Superior temporal gyrus (tissue), 1 donor: ENCODE results near the gene SREBF1.

ENCODE experiments used
- DNase-seq: peaks from one replicate; pipeline ENCODE4 v3.0.0-alpha.2; 2016; ENCODE audit errors: extremely low spot score

The SREBF1 gene

DNA sequence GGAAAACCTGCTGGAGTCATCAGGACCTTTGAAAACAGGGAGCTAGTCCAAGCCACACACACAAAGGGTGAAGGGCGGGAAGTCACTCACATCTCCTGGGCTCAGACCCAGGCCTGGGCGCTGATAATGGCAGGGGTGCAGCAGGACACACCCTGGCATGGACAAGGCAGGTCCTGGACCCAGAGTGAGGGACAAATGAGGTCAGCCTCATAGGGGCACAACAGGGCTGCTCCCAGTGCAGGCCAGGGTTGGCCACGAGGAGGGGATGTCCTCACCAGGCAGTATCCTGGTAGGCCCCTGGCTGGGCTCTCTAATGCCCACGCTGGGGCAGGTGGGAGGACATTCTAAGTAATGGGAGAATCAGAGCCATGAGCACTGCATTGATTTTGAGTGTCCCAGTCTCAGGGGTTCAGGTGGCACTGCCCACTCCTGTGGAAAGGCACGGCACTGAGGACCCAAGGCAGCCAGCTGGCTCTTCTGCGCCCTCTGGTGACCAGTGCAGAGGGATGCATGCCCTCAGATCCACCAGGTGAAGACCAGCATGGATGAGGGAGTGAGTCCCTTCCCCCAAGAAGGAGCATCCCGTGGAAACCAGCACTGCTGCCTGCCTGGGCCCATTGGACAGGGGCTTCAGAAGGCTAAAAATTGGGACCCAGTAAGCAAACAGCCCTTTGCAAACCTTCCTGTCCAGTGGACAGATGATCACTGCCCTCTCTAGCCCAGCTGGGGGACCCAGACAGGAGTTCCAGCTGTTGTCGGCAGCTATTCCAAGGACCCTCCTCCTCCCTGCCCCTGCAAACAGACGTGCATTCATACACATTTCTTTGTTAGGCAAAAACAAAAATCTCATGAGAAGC lies 23.4 kb upstream of the SREBF1 start:
- DNase-seq, result peak; percentile 88

- DNase-seq, result no peak
These were observed 20.7 kb upstream of the SREBF1 start for GRCh38 chr17:17857496-17857895.

DNA sequence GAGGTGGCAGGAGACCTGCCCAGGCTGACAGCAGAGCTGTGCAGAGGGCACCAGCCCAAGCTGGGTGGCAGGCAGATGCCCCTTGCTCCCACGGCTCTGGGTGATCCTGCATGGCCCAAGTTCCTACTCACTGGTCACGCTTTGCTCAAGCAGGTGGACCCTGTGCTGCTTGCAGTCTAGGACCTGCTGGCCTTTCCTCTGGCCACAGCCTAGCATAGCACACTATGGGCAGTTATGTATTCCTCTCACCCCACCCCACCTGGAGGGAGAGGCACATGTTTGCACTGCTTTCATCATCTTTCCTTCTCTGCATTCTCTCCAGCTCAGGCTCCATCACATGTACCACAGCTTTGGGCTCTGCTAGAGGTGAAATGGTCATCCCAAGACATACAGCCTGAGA lies 19.6 kb upstream of the SREBF1 start:
- no peak for DNase-seq

GRCh38 chr17:17855976-17856375 lies 19.2 kb upstream of the SREBF1 start:
- DNase-seq, result no peak

- DNase-seq, result no peak
These were observed 17.1 kb upstream of the SREBF1 start for GRCh38 chr17:17853811-17854447.

- DNase-seq, result no peak
These were observed 16.1 kb upstream of the SREBF1 start for GRCh38 chr17:17852930-17853329.

- no peak for DNase-seq
These were observed 14.6 kb upstream of the SREBF1 start for GRCh38 chr17:17851103-17852002.

DNA sequence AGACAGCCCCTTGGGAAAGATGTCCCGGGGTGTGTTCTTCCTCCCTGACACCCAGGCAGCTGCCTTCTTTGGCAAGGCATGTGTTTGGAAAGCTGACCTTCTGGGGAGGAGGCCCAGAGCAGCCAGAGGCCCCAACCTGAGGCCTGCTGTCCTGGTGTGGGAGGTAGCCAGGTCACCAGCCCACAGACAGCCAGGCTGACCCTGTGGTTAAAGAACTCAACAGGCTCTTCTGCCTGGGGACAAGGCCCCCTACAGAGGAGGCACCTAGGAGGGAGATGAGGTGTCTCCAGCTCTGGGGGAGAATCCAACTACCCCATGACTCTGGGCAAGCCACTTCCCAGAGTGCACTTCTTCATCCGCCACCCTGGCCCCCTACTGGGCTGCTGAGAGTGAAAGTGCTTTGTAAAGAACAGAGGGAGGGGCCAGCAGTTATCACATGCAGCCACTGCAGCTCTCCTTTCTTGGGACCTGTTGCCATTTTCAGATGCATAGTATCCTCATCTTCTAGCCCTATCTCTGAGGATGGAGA lies 13.1 kb upstream of the SREBF1 start:
- peak; percentile 64 for DNase-seq

DNA sequence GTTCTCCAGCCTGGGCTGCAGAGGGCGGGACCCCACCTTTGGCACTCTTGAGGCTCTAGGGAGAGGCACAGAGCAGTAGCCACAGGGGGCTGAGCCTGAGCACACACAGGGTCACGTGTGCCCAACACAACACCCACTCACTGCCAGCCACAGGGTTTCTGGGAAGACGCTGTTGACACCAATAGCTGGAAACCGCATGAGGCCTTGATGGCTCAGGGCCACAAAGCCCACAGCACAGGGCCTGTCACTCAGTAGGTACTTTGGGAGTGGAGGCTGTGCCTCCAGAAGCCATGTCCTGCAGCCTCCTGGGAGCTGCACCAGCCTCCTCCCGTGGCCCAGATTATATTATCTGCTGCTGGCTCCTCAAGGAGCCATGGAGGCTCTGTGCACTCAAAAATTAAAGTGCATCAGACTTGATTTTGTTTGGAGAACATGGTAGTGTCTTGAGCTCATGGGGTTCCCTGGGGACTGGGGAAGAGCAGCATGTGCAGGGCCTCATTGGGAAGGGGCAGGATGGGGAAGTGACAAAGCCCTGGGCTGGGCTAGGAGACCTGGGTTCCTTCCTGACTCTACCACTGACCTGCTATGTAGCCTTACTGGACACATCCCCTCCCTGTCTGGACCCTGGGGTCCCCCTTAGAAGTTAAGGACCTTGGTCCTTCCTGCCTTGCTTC lies 12.5 kb upstream of the SREBF1 start:
- DNase-seq, result peak; percentile 62

GRCh38 chr17:17848311-17849082 lies 11.7 kb upstream of the SREBF1 start:
- DNase-seq, result no peak

GRCh38 chr17:17847726-17848125 lies 10.9 kb upstream of the SREBF1 start:
- DNase-seq, result no peak

GRCh38 chr17:17847118-17847689 lies 10.4 kb upstream of the SREBF1 start:
- no peak for DNase-seq

DNA sequence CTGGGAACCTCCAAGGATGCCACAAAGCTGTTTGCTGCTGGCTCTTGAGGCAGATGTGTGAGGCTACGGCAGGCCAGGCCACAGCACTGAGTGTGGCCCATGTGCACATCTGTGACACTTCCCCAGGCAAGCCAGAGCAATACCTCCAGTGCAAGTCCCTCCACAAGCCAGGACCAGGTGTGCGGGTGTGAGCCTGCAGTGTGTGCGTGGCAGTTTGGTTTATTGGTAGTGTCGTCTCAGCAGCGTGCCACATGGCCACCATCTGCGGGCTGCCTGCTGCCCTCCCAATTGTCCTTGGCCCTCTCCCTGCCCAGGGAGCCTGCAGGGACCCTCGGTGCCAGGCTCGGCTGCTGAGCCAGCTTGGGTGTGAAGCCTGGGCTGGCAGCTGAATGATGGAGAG lies 9.9 kb upstream of the SREBF1 start:
- no peak for DNase-seq

- no peak for DNase-seq
These were observed 9.2 kb upstream of the SREBF1 start for GRCh38 chr17:17846003-17846402.

- no peak for DNase-seq
These were observed 8.4 kb upstream of the SREBF1 start for GRCh38 chr17:17845046-17845775.

GRCh38 chr17:17844500-17844899 lies 7.7 kb upstream of the SREBF1 start:
- DNase-seq, result peak; percentile 69

GRCh38 chr17:17844079-17844478 lies 7.3 kb upstream of the SREBF1 start:
- DNase-seq, result no peak

- DNase-seq, result no peak
These were observed 6.3 kb upstream of the SREBF1 start for GRCh38 chr17:17843096-17843495.

- no peak for DNase-seq
These were observed 5.5 kb upstream of the SREBF1 start for GRCh38 chr17:17842111-17842876.
